GM19043 (cell line): ENCODE measurements around the gene MYLK3.
A peak's percentile ranks its signal among the peaks of the same experiment; 100 is the strongest.
"Not testable (repeated sequence)": the region's sequence is repeated elsewhere in the genome, so short reads cannot be mapped to it uniquely, and the experiment has no call there.

Experiments
- ATAC-seq: cut with Tn5 transposase; IDR thresholded peaks from one replicate; pipeline ENCODE4 v1.9.1; 2021; ENCODE audit warnings: low read depth; ENCODE audit not compliant: unreplicated experiment

Gene MYLK3

DNA sequence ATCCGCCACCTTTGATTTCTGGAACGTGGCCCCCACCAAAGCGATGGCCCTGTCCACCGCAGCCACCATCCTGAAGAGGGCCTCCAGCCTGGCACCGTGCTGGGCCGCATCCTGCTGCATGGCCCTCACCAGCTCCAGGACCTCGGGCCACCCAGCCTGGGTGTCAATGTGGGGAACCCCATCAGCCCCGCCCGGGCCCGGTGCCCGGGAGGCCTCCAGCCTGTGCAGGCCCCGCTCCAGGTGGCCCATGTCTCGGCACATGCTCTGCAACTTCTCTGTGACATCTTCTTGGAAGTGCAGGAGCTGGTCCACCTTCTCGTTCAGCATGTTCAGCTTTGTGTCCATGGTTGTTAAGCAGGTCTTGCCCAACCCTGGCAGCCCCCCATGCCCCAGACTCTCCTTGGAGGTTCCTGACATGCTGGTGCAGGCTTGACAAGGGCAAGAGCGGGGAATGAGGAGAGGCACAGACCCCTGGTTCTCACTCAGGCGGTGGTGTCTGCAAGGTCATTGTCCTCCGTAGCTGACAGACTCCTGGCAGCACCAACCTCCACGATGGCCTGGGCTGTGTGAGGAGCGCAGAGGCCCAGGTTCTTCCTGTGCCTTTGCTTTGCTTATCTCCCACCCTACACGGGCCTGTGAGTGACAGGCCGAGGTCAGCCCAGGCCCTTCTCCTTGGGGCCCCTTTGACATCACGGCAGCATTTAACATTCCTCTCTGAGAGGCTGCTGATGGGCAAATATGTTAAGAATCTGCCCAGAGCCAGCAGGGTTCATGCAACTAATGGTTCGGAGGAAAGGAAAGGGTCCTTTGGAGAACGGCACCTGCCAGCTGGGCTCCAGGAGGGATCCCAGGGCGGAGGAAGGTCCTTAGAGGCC is at the start of gene MYLK3:
Gene MYLK3, minus strand, starts transcription at position 568 of the 875 bp plus-strand sequence. Its CDS starts 151 bp downstream, at position 417.
- no peak for ATAC-seq

DNA sequence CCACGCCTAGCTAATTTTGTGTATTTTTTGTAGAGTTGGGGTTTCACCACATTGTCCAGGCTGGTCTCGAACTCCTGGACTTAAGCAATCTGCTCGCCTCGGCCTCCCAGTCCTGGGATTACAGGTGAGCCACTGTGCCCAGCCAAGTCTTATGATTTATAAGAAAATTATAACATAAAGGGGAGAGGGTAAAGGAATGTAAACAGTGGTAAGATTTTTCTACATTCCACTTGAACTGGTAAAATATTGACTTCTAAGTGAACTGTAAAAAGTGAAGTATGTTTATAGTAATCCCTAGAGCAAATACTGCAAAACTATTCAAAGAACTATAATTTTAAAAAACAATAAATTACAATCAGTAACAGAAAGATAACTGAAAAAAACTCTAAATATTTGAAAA is 49.4 kb upstream of the MYLK3 start:
- no peak for ATAC-seq

DNA sequence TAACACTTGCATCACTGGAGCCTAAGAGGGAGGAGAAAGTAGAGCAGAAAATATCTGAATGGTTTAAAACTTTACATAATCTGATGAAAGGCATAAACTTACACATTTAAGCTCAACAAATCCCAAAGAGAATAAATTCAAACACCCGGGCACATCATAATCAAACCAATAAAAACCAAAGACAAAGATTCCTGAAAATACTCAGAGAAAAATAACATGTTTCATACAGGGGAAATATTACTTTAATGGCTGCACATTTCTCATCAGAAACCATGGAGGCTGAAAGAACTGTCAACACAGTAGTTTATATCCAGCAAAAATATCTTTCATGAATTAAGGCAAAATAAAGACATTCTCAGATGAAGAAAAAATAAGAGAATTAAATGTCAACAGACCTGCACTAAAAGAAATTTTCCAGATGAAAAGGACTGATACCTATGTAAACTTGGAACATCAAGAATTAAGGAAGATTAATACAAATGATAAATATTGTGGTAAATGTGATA is 48.7 kb upstream of the MYLK3 start:
- no peak for ATAC-seq

DNA sequence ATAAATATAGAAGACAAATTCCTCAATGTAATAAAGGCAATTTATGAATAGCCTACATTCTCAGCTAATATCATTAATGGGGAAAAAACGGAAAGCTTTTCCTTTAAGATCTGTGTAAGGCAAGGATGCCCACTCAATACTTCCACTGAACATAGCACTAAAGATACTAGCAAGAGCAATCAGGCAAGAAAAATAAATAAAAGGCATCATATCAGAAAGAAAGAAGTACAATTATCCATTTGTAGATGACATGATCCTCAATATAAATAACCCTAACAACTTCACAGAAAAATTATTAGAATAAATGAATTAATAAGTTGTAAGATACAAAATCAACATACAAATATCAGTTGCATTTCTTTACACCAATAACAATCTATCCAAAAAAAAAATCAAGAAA is 45.7 kb upstream of the MYLK3 start:
- ATAC-seq, result no peak

DNA sequence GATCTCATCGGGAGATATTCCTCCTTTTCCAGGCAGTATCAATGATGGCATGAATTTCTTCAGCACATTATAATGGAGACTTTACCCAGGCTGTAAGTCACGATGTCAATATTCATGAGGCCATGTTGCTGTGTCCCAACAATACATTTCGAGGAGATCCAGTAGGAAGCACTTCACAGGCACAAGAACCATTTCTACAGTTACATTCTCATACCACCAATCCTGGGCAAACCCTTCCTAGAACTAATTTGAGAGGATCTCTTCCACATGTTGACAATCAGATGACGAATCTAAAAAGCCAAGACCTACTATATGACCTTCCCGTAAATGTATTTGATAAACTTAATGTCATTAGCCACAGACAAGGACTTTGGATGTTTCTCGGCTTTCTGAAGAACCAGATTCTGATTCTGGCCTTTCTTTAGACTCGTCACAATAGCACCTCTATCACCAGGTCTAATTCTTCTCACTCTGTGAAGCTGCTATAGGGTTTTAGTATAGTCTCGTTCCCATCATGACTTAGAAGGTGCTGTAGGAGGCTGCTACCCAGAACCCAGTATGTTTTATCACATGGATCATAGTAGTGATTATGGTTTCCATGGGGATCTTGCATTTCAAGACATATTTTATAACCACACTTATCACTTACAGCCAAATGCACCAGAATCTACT is 42.6 kb upstream of the MYLK3 start:
- ATAC-seq, result no peak

DNA sequence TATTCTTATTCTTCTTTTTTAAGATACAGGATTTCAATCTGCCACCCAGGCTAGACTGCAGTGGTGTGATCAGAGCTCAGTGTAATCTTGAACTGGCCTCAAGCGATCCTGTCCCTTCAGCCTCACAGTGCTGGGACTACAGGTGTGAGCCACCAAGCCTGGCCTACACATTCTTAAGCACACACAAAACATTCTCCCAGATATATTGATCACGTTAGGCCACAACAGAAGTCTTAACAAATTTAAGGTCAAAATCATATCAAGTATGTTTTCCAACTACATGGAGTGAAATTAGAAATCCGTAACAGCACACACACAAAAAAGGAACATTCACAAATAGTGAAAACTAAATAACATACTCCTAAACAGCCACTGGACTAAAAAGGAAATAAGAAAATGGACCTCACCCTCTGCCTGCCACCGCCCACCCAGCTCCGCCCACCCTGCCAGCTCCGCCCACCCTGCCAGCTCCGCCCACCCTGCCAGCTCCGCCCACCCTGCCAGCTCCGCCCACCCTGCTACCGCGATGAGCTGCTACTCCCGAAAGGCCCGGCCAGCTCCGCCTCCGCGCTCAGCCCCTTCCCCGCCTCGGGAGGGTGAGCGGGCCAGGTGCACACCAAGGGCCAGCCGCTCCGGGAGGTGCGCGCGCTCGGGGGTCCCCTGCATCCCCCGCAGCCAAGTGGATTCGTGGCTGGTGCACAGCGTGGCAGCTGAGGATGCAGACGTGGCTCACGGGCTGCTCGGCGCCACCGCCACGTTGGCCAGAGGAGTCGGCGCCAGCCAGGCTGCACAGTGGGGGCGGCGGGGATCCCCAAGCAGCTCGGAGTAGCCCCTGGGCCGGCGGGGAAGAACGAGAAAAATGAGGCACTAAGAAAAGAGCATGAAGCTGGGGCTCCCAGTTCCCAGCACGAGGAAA is 41.6 kb upstream of the MYLK3 start:
- ATAC-seq, result peak; percentile 86

DNA sequence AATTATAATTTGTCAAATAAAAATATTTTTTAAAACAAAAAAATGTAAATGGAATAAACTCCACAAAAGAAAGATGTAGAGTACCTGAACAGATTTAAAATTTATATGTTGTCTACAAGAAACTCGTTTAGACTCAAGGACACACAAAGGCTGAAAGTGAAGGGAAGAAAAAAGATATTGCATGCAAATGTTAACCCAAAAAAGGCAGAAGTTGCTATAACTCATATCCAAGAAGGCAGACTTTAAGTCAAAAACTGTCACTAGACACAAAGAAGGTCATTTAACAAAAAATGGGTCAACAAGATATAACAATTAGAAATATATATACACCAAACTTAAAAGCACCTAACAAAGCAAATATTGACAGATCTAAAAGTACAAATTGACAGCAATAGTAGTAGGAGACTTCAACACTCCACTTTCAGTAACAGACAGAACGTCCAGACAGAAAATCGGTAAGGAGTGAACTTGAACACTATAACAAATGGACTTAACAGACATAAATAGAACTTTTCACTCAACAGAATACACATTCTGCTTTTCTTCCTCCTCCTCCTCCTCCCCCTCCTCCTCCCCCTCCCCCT is 40.8 kb upstream of the MYLK3 start:
- ATAC-seq, result no peak

DNA sequence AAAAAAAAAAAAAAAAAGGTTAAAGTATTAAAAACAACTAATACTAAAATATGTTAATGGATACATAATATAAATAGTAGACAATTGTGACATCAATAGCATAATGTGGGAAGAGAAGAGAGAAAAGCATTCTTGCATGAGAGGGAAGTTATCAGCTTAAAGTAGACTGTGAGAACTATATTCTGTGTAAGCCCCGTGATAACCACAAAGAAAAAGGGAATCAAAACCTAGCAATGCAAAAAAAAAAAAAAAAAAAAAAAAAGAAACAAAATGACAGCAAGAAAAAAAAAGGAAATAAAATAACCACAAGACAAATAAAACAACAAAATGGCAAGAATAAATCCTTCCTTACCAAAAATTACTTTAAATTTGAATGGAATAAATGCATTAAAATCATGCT is 39.8 kb upstream of the MYLK3 start:
- ATAC-seq, result no peak

DNA sequence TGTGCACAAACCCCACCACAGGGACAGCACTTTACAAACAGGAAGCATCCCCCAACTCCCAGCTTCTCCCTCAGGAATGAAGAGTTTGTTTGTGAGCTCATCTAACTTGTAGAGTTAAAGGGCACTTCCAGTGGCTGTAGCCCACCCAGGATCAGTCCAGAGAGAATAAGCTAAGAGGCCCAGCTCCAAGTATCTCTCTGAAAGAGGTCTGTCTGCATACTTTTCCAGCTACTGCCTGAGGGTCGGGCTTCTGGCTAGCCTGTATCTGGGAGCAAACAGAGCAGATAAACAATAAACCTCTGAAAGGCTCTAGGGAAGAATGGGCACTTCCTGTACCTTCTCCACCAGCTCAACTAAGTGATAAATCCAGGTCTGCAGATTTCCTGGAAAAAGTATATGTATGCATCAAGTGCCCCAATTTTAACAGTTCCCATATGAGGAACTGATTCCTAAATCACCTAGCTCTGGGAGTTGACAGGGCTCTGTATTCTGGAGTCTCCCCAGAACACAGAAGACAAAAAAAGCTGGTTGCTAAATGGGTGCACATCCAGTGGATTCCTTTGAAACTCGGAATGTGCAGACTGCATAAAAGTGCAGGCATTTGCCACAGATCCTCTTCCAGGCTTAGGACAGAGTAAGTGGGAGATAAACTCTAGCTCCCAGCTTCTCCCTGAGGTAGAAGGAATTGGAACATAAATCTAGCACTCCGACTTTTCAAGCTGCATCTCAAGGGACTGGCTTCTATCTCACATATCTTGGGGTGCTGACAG is 37.1 kb upstream of the MYLK3 start:
- no peak for ATAC-seq

DNA sequence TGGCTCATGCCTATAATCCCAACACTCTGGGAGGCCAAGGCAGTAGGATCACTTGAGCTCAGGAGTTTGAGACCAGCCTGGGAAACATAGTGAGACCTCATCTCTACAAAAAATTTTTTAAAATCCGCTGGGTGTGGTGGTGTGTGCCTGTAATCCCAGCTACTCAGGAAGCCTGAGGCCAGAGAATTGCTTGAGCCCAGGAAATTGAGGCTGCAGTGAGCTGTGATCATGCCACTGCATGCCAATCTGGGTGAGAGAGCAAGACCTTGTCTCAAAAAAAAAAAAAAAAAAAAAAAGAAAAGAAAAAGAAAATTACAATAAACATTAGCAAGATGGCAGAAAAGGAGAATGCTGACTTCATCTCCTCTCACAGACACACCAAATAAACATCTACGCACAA is 36.4 kb upstream of the MYLK3 start:
- ATAC-seq, result not testable (repeated sequence)

DNA sequence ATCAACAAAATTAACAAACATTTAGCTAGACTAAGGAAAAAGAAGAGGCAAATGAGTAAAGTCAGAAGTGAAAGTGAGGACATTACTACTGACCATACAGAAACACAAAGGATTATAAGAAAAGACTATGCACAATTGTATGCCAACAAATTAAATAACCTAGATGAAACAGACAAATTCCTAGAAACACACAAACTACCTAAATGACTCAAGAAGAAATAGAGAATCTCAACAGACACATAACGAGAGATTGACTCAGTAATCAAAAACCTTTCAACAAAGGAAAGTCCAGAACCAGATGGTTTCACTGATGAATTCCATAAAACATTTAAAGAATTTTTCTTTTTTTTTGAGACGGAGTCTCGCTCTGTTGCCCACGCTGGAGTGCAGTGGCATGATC is 35.7 kb upstream of the MYLK3 start:
- no peak for ATAC-seq

DNA sequence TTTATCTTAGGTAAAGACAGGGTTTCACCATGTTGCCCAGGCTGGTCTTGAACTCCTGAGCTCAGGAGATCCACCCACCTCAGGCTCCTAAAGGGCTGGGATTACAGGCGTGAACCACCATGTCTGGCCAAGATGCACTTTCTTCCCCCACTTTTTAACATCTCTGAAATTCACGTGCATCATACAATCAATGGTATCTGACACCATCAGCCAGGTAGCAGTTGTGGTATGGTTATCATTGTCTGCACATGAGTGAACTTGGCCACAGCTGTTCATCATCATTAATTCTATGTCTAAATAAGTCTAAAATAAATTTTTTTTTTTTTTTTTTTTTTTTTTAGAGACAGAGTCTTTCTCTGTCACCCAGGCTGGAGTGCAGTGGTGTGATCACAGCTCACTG is 34.2 kb upstream of the MYLK3 start:
- ATAC-seq, result no peak

DNA sequence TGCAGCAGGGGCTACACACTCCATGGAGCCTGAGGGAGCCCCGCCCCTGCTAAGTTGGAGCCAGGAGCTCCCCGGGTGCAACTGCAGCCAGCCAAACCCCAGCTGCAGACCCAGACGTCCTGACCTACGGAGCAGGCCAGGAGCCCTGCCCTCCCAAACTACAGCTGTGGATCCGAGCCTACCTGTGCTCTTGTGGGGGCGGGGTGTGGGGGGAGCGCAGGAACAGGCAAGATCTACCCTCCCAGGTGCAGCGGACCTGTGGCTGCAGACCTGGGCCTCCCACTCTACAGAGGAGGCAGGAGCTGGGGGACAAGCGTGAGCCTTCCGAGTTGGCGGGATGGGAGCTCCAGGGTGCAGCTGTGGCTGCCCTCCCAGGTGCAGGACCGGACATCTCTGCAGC is 29.7 kb upstream of the MYLK3 start:
- no peak for ATAC-seq

DNA sequence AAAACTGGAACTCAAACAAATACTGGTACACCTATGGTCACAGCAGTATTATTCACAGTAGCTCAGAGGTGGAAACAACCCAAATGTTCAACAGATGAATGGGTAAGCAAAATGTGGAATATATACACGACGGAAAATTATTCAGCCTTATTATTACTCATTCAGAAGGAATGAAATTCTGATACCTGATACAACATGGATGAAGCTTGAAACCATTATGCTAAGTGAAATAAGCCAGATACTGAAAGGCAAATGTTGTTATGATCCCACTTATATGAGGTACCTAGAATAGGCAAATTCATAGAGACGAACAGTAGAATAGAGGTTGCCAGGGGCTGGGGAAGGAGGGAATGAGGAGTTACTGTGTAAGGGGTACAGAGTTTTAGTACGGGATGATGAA is 27.1 kb upstream of the MYLK3 start:
- no peak for ATAC-seq

DNA sequence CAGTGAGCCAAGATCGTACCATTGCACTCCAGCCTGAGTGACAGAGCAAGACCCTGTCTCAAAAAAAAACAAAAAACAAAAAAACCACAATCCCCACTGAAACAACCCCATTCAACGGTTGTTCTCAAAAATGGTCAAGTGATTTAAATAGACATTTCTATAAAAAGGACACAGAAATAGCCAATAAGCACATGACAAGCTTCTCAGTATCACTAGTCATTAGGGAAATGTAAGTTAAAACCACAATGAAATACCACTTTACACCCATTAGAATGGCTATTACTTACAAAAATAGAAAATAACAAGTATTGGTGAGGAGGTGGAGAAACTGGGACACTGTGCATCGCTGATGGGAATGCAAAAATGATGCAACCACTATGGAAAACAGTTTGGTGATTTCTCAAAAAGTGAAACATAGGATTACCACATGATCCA is 26.6 kb upstream of the MYLK3 start:
- ATAC-seq, result no peak

DNA sequence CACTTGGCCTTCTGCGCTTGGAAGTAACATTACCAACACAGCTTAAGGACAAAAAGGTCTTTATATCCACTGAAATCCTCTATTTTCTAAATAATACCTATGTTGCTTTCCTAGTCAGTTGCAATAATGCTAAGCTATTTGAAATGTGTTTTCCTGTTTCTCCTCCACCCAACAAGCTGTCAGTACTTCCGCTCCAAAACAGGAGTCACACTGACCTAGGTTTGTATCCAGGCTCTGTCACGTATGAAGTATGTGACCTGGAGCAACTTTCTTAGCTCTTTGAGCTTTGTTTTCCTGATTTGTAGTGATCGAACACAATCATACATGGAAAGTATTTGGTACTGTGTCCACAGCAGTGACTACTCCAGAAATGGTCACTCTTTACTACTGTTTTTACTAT is 24.3 kb upstream of the MYLK3 start:
- no peak for ATAC-seq

DNA sequence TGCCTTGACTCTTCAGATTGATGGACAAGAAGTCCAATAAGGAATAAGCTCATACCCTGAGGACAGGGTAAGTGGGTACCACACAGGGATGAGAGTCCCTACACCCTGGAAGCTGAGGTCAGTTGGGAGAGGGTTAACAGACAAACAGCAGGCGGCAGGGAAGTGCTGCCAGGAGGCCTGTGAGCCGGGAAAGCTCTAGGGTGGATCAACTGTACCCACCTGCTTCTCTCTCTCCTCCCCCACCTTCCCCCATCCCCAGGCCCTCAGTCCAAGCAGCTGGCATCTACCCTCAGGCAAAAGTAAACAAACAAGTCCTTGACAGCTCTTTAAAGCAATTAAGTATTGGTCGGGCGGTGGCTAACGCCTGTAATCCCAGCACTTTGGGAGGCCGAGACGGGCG is 20.7 kb upstream of the MYLK3 start:
- ATAC-seq, result no peak

DNA sequence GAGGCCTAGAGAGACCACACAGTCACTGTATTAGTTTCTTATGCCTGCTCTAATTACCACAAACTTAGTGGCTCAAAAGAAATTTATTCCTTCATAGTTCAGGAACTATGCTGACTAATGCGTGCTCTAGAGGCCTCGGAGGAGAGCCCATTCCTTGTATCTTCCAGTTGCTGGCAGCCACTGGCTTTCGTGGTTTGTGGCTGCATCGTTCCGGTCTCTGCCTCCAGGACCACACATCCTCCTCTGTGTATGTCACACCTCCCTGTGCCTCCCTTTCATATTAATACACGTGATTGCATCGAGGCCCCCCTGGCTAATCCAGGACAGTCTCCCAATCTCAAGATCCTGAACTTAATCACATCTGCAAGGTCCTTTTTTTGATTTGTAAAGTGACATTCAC is 16.9 kb upstream of the MYLK3 start:
- ATAC-seq, result no peak

DNA sequence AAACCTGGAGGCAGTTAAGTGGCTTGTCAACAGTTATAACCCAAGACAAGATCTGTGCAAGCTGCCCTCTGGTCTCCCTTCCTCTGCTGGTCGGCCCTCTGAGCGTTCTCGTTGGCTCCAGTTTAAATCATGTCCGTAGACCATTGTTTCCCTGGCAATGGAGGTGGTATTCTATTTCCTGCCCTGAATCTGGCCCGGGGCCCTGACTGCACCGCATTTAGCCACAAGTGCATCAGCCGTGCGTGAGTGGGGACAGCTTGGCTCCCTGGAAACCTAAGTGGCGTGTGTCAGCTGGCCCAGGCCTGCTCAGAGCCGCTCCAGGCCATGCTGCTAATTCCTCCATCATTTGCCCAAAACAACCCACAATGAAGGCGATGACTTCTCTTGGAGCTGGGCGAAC is 15.0 kb upstream of the MYLK3 start:
- ATAC-seq, result no peak

DNA sequence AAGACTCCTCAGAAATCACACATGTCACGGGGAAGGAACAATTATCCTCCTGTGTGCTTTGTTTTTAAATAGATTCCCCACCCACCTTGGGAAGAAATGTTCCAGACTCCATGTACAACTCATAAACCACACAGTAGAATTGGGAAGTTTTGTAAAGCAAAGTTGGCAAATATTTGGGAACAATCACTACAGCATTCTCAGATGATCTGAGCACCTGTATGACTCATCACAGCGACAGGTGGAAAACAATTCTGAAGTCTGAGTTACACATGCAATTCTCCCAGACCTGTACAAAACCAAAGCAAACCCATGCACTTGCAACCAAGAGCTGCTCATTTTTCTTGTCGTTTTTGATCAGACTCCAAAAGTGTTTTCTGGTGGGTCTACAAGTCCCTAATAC is 14.4 kb upstream of the MYLK3 start:
- ATAC-seq, result no peak
